GM12892 (cell line): ENCODE measurements around the gene TULP4.

Experiments used
- POLR2A ChIP-seq: IDR thresholded peaks from 2 replicates; pipeline ENCODE4 v1.6.1; 2011; ENCODE audit warnings: low read depth, low read length, control low read depth
- TAF1 ChIP-seq: IDR thresholded peaks from 2 replicates; pipeline ENCODE4 v1.6.1; 2011; ENCODE audit warnings: low read depth, mild to moderate bottlenecking, control low read depth, low read length, borderline replicate concordance

- TF ChIP-seq POLR2A (no peak), TAF1 (no peak)
Observed at GRCh38 chr6:158554611-158555361, 242.5 kb downstream of the TULP4 start.
